Adrenal gland (tissue), 12 donors: ENCODE measurements around the gene RIT2. TPM values are rescaled to one million over a fixed set of nuclear protein-coding genes. Genes with fewer than 3 reads are reported as not detected.

Source experiments
- DNase-seq, 7 donors: peaks; one replicate each; pipeline ENCODE4 v3.0.0-alpha.2; 2019 to 2020
- H3K27ac ChIP-seq, 5 donors: fragments of 200-600 bp; sonication (generic) in 4 of 5; 1 replicate in 3 of 5; 2 replicates in 2 of 5; pipeline versions ENCODE4 v1.5.1 to v1.8.0; 2016 to 2020; ENCODE audit warnings: mild to moderate bottlenecking in 1 of 5
- H3K27me3 ChIP-seq: fragments of 200-600 bp; 2 replicates; pipeline ENCODE4 v1.8.0; 2021
- H3K36me3 ChIP-seq, 2 donors: fragments of 200-600 bp; replicated peaks in 1 of 2; 1 replicate in 1 of 2; 2 replicates in 1 of 2; pipeline versions ENCODE4 v1.5.1 to v1.8.0; 2018 to 2022
- H3K4me1 ChIP-seq, 2 donors: fragments of 200-600 bp; replicated peaks in 1 of 2; 1 replicate in 1 of 2; 2 replicates in 1 of 2; pipeline versions ENCODE4 v1.5.1 to v1.8.0; 2018 to 2021
- H3K4me3 ChIP-seq, 4 donors: fragments of 200-600 bp; sonication (generic) in 3 of 4; one replicate each; pipeline ENCODE4 v1.5.1; 2016 to 2018
- H3K9me3 ChIP-seq, 3 donors: fragments of 200-600 bp; sonication (generic) in 1 of 3; replicated peaks in 1 of 3; 1 replicate in 2 of 3; 2 replicates in 1 of 3; pipeline versions ENCODE4 v1.5.1 to v1.8.0; 2016 to 2021
- CTCF ChIP-seq, 6 experiments: fragments of 450-650 bp in 4 of 6; fragments of 200-600 bp in 2 of 6; sonication (generic) in 1 of 6; IDR thresholded peaks; 1 replicate in 5 of 6; 2 replicates in 1 of 6; pipeline versions ENCODE4 v1.5.1 to v1.8.0; 2016 to 2021; ENCODE audit warnings: antibody characterized with exemption in 6 of 6, mild to moderate bottlenecking in 2 of 6, moderate library complexity in 1 of 6
- POLR2A ChIP-seq, 2 donors: fragments of 450-650 bp; IDR thresholded peaks; one replicate each; pipeline ENCODE4 v1.6.1; 2017; ENCODE audit warnings: antibody characterized with exemption in 2 of 2, mild to moderate bottlenecking in 2 of 2, moderate library complexity in 1 of 2
- WGBS, 4 donors: extraction: QIAGEN DNeasy Blood & Tissue Kit in 2 of 4; methylation state at CpG; one replicate each; pipeline versions ENCODE4 v1.1.5 to v1.1.7; 2013 to 2017; 5-methylcytosine and 5-hydroxymethylcytosine counted together
- intact Hi-C, 2 donors: fragments of 100-400 bp; cut with DNase I; formaldehyde crosslinking; loops; one replicate each; pipeline versions ENCODE4 v1.14.1 to v1.15.0; 2022 to 2023
- polyA plus RNA-seq, 3 donors: library from polyadenylated mRNA; stranded (reverse); fragments of 200-250 nt in 2 of 3; fragments of 350-450 nt in 1 of 3; fragmentation: Illumina TruSeq in 1 of 3; extraction: RNeasy Lipid Tissue Mini Kit (QIAGEN cat#74804) in 1 of 3; gene quantifications; one replicate each; pipeline ENCODE4 v1.2.3, GENCODE V29; 2013 to 2014
- total RNA-seq, 9 donors: library from RNA; depleted of rRNA in 4 of 9; stranded (reverse); fragments of >200 nt in 4 of 9; fragments of 120-200 nt in 1 of 9; fragmentation: NEBNext Ultra II Directional in 1 of 9; extraction: Animal tissue kit (Norgen Biotek cat#: 25700) in 1 of 9; gene quantifications; one replicate each; pipeline versions ENCODE4 v1.1.0 to v1.2.4, GENCODE V29; 2013 to 2023
- donor health status: healthy with polysubstance abuse.
- donor health status: Bipolar disorder and iron deficiency.
- donor health status: DM: yes; HTN: yes; CAD: no.
- donor health status: DM: no; HTN: no; CAD: no.
- donor health status: DM: no; HTN: no; CAD: no.
- donor health status: DM: yes; HTN: yes; CAD: no.

Gene RIT2
- total and polyA plus RNA-seq, 12 donors: 0.20 to 0.99 (median 0.28) TPM; not detected in 7

- no peaks in the 10 kb centered on the region for H3K9me3 ChIP-seq
- H3K4me1 ChIP-seq: no peaks in the 10 kb centered on the region
- no peaks in the 10 kb centered on the region for H3K27me3 ChIP-seq
- no peak for TF ChIP-seq POLR2A (IDR thresholded peaks at IDR 0.05)
- 75 to 83% (median 80%) methylated on average over 5 of the region's 5 CpGs for WGBS, 4 donors
- no peaks in the 10 kb centered on the region for H3K36me3 ChIP-seq
- intact Hi-C loops: no loop called here
- H3K27ac ChIP-seq: no peak overlapping the region
- no peak overlapping the region for H3K4me3 ChIP-seq
- no peak for DNase-seq
These were observed 43.7 kb upstream of the RIT2 start for GRCh38 chr18:43159086-43159770.

- Histone ChIP-seq H3K4me3 (no peak overlapping the region), H3K27me3 (no peaks in the 10 kb centered on the region), H3K36me3 (no peaks in the 10 kb centered on the region), H3K4me1 (no peaks in the 10 kb centered on the region), H3K9me3 (no peaks in the 10 kb centered on the region), H3K27ac (no peak overlapping the region)
- DNase-seq: no peak
- intact Hi-C loops: no loop called here
- WGBS, 4 donors: 48 to 70% (median 61%) methylated on average over 2 of the region's 2 CpGs
- TF ChIP-seq CTCF (IDR thresholded peaks at IDR 0.05) (no peak), POLR2A (IDR thresholded peaks at IDR 0.05) (no peak)
These were observed 42.9 kb upstream of the RIT2 start for GRCh38 chr18:43158381-43158780.

GRCh38 chr18:43155842-43156241, 40.4 kb upstream of the RIT2 start:
- TF ChIP-seq CTCF (IDR thresholded peaks at IDR 0.05): no peak
- no peak for TF ChIP-seq POLR2A (IDR thresholded peaks at IDR 0.05)
- Histone ChIP-seq H3K27ac (no peak overlapping the region), H3K27me3 (no peaks in the 10 kb centered on the region), H3K9me3 (no peaks in the 10 kb centered on the region), H3K4me1 (no peaks in the 10 kb centered on the region), H3K36me3 (no peaks in the 10 kb centered on the region), H3K4me3 (no peak overlapping the region)
- intact Hi-C loops: no loop called here
- DNase-seq: no peak
- 70 to 79% (median 74%) methylated on average over 3 of the region's 3 CpGs for WGBS, 4 donors

GRCh38 chr18:43148231-43148630, 32.7 kb upstream of the RIT2 start:
- no peak overlapping the region for H3K4me3 ChIP-seq
- intact Hi-C loops: no loop called here
- no peaks in the 10 kb centered on the region for H3K27me3 ChIP-seq
- H3K4me1 ChIP-seq: no peaks in the 10 kb centered on the region
- TF ChIP-seq POLR2A (IDR thresholded peaks at IDR 0.05) (no peak), CTCF (IDR thresholded peaks at IDR 0.05) (no peak)
- no peaks in the 10 kb centered on the region for H3K9me3 ChIP-seq
- H3K36me3 ChIP-seq: no peaks in the 10 kb centered on the region
- 49 to 62% (median 58%) methylated on average over 2 of the region's 2 CpGs for WGBS, 4 donors
- no peak overlapping the region for H3K27ac ChIP-seq
- no peak for DNase-seq

DNA sequence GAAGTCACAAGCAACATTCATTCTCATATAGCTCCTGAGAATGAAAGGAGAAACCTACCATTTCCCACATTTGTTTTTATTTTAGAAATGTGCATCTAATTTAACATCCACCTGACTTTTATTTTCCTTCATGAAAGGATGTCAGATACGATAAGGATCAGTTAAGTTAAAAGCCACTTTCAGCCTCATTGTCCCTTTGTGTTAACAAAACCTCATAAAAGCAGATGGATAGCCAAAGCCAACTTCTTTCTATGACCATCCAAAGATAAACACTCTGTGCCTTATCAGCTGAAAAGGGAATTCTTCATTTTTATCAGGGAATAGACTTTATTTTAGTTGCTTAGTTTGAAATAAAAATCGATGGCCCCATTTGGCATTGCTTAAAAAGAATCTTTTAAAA, 25.7 kb upstream of the RIT2 start:
- TF ChIP-seq CTCF (IDR thresholded peaks at IDR 0.05) (no peak), POLR2A (IDR thresholded peaks at IDR 0.05) (no peak)
- 26 to 34% (median 31%) methylated on average over 2 of the region's 2 CpGs for WGBS, 4 donors
- Histone ChIP-seq H3K9me3 (no peaks in the 10 kb centered on the region), H3K27me3 (no peaks in the 10 kb centered on the region), H3K27ac (no peak overlapping the region), H3K4me3 (no peak overlapping the region), H3K4me1 (no peaks in the 10 kb centered on the region), H3K36me3 (no peaks in the 10 kb centered on the region)
- intact Hi-C loops: no loop called here
- DNase-seq: no peak
